T-cell (primary cell): ENCODE measurements around the gene GAS6. TPM values are rescaled to one million over a fixed set of nuclear protein-coding genes. Genes with fewer than 3 reads are reported as not detected.

Experiments
- ATAC-seq, 4 experiments: fragments of 200-7000 bp in 3 of 4; fragments of 150-1000 bp in 1 of 4; cut with Tn5 transposase; replicated peaks in 1 of 4; 1 replicate in 3 of 4; 2 replicates in 1 of 4; pipeline ENCODE4 v1.10.0; 2021; ENCODE audit warnings: moderate library complexity in 3 of 4, mild to moderate bottlenecking in 2 of 4, moderate number of reproducible peaks in 1 of 4
- CTCF ChIA-PET, 2 donors: fragments of 300-600 bp; sonication (Branson Sonifier 250); formaldehyde crosslinking; loops; one replicate each; lab custom pipeline; 2022; ENCODE audit warnings: antibody characterized with exemption in 2 of 2; lab: Charles Lee
- POLR2A ChIA-PET, 2 donors: fragments of 300-600 bp; sonication (Branson Sonifier 250); formaldehyde crosslinking; loops; one replicate each; lab custom pipeline; 2022; ENCODE audit warnings: antibody characterized with exemption in 2 of 2; lab: Charles Lee
- DNase-seq, 35 experiments: peaks; one replicate each; pipeline versions ENCODE4 v3.0.0 to v3.0.0-alpha.2; 2013 to 2023
- H3K27ac ChIP-seq: one replicate; pipeline ENCODE4 v1.5.1; 2013; ENCODE audit warnings: low read length
- H3K27me3 ChIP-seq, 2 experiments: replicated peaks in 1 of 2; 1 replicate in 1 of 2; 2 replicates in 1 of 2; pipeline versions ENCODE4 v1.6.1 to v1.7.0; 2013; ENCODE audit warnings: low read length in 1 of 2, mixed read lengths in 1 of 2; ENCODE audit not compliant: control insufficient read depth in 2 of 2, insufficient read depth in 2 of 2; ENCODE audit errors: extremely low read depth in 1 of 2
- H3K36me3 ChIP-seq, 2 donors: 1 replicate in 1 of 2; 2 replicates in 1 of 2; pipeline versions ENCODE4 v1.6.1 to v1.7.0; 2013; ENCODE audit warnings: low read length in 1 of 2; ENCODE audit not compliant: control insufficient read depth in 2 of 2, insufficient read depth in 1 of 2; ENCODE audit errors: extremely low read depth in 1 of 2
- H3K4me1 ChIP-seq, 2 experiments: 1 replicate in 1 of 2; 2 replicates in 1 of 2; pipeline versions ENCODE4 v1.6.1 to v1.7.0; 2013; ENCODE audit warnings: low read length in 2 of 2, mixed read lengths in 1 of 2; ENCODE audit not compliant: insufficient read depth in 2 of 2, control insufficient read depth in 1 of 2; ENCODE audit errors: extremely low read depth in 1 of 2
- H3K4me3 ChIP-seq, 2 donors: 1 replicate in 1 of 2; 2 replicates in 1 of 2; pipeline versions ENCODE4 v1.5.1 to v1.7.0; 2013; ENCODE audit warnings: mild to moderate bottlenecking in 2 of 2, low read length in 1 of 2, moderate library complexity in 1 of 2; ENCODE audit not compliant: control insufficient read depth in 1 of 2; ENCODE audit errors: extremely low read depth in 1 of 2
- H3K9me3 ChIP-seq: 2 replicates; pipeline ENCODE4 v1.7.0; 2013
- H3K27ac Mint-ChIP-seq, 2 donors: one replicate each; pipeline ENCODE4 v1.8.0; 2020 to 2021; ENCODE audit warnings: mild to moderate bottlenecking in 2 of 2, mixed read lengths in 2 of 2
- H3K27me3 Mint-ChIP-seq, 2 donors: one replicate each; pipeline ENCODE4 v1.8.0; 2021 to 2022; ENCODE audit warnings: mixed read lengths in 2 of 2
- H3K36me3 Mint-ChIP-seq: one replicate; pipeline ENCODE4 v1.8.0; 2021; ENCODE audit warnings: mixed read lengths
- H3K4me1 Mint-ChIP-seq, 3 donors: one replicate each; pipeline ENCODE4 v1.8.0; 2020 to 2022; ENCODE audit warnings: mixed read lengths in 3 of 3, mild to moderate bottlenecking in 1 of 3
- H3K4me3 Mint-ChIP-seq, 3 donors: one replicate each; pipeline ENCODE4 v1.8.0; 2020 to 2022; ENCODE audit warnings: mild to moderate bottlenecking in 3 of 3, mixed read lengths in 3 of 3, moderate library complexity in 3 of 3
- H3K9me3 Mint-ChIP-seq, 3 donors: one replicate each; pipeline ENCODE4 v1.8.0; 2020 to 2022; ENCODE audit warnings: mixed read lengths in 3 of 3
- WGBS: methylation state at CpG from one replicate; pipeline ENCODE4 v1.1.5; 2013; ENCODE audit warnings: missing lambda C conversion rate; ENCODE audit not compliant: insufficient coverage; 5-methylcytosine and 5-hydroxymethylcytosine counted together
- total RNA-seq, 35 experiments: library from RNA in 6 of 35; stranded (reverse) in 6 of 35; fragments of 120-200 nt in 1 of 35; gene quantifications; one replicate each; pipeline versions ENCODE4 v1.2.1 to v1.2.4 and lab custom pipeline; 2013 to 2026

Gene GAS6
- total RNA-seq, 5 donors from 2014 or later (not counting 1 experiment from before 2014, with no cell fraction given), result 1.1 to 10.2 (median 4.7) TPM

DNA sequence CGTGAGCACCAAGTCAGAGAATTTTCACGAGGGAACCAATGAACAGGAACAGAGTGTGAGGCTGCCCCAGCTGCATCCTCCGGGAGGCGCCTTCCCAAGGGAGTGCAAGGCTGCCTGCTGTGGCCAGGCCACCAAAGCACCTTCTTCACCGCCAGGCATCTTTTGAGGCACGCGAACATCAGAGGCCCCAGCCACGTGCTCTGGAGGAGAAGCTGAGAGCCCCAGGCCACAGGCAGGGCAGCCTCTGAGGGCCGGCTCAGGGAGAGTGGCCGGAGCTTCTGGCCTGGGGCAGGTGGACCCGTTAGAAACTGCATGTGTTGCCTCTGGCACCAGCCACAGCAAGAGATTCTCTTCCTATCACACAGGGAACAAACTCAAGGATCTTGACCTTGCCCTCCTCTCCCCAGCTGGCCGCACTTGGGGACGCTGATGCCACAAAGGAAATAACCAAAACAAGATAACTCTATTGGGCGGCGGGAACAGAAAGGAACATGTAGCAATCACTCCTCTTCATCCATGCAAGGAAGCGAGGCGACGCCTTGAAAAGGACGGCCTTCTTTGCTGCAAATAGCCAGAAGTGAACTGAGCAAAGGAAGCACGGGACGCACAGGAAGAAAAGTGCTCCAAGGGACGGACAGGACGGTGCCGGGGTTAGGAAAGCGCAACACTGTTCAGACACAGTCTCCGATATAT is 19.9 kb downstream of the GAS6 start:
- no peaks in the 10 kb centered on the region for H3K36me3 Mint-ChIP-seq
- ChIA-PET CTCF (no interaction called here), POLR2A (no interaction called here)
- H3K4me3 Mint-ChIP-seq, result peak overlapping the region in 1 of 3 donors; percentile 13
- Histone ChIP-seq H3K36me3 (no peaks in the 10 kb centered on the region), H3K4me3 (no peak overlapping the region), H3K27ac (no peak overlapping the region), H3K4me1 (peaks cover 23 to 81% of the 10 kb centered on the region in 2 experiments), H3K27me3 (peaks cover 0 to 41% of the 10 kb centered on the region in 2 experiments), H3K9me3 (no peaks in the 10 kb centered on the region)
- H3K27ac Mint-ChIP-seq, result no peak overlapping the region
- WGBS, result 76% methylated on average over 22 of the region's 26 CpGs
- no peaks in the 10 kb centered on the region for H3K9me3 Mint-ChIP-seq
- H3K27me3 Mint-ChIP-seq, result peaks cover 0 to 3% of the 10 kb centered on the region in 2 donors
- ATAC-seq (no peak), DNase-seq (no peak)
- H3K4me1 Mint-ChIP-seq, result peaks cover 36 to 53% (median 44%) of the 10 kb centered on the region in 3 donors

DNA sequence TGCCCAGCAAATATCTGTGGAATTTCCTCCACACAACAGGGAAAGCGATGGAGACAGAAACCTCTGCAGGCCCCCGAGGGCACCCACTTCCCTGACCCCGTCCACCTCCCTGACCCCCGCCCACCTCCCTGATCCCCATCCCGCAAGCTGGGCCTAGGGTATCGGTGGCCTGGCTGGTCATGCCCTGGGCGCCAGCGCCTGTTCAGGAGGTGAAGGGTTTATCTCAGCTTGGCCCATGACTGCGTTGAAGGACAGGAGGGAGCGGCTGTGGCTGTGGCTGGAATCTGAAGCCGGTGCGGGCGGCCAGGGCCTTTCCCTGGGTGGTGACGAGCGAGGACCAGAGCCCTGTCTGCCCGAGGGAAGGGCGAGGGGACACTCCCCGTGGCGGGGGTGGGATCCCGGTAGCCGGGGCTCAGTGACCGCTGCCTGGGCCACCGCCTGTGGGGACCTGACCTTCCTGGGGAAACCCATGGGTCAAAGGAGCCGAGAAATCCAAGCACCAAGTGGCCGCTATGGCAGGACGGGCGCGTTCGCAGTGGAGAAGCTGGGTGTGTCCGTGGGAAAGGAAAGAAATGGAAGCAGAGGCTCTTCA is 20.7 kb downstream of the GAS6 start:
- Mint-ChIP-seq H3K27ac (no peak overlapping the region), H3K4me3 (no peak overlapping the region)

DNA sequence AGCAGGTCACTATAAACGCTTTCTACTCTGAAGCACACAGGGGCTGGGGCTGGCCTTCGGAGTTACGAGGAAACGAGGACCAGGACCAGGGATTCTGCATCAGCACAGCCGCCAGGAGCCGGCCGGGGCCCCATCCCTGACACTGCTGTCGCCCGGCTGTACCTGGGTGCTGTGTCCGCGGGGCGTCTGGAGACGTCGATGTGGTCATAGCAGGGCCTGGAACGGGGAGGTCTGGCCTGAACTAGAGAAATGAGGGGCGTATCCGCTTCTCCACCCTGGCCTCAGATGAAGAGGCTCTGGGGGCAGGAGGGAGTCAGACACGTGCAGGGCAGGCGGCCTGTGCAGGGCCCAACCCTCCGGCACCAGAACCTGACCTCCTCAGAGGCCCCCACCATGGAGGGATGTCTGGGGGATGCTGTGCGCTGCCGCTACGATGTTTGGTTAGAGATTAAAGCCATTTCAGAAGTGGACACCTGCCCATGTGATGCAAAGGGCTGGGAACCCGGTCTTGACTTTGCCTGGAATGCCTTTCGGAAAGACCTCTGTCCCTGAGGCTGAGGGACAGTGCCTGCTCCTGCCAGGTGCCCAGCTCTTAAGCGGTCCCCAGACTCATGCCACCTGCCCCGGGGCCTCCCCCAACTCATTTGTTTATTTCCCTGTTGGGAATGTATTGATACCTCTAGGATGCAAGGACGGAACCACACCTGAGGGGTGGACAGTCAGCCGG is 21.4 kb downstream of the GAS6 start:
- ChIA-PET POLR2A (no interaction called here), CTCF (no interaction called here)
- peaks cover 0 to 3% of the 10 kb centered on the region in 2 donors for H3K27me3 Mint-ChIP-seq
- no peak for ATAC-seq
- Histone ChIP-seq H3K27ac (no peak overlapping the region), H3K4me3 (no peak overlapping the region), H3K36me3 (no peaks in the 10 kb centered on the region), H3K27me3 (peaks cover 0 to 45% of the 10 kb centered on the region in 2 experiments), H3K9me3 (no peaks in the 10 kb centered on the region), H3K4me1 (peaks cover 23 to 81% of the 10 kb centered on the region in 2 experiments)
- WGBS, result 96% methylated on average over 17 of the region's 29 CpGs
- peaks cover 36 to 51% (median 49%) of the 10 kb centered on the region in 3 donors for H3K4me1 Mint-ChIP-seq
- H3K9me3 Mint-ChIP-seq, result no peaks in the 10 kb centered on the region
- DNase-seq, result no peak
- H3K36me3 Mint-ChIP-seq, result no peaks in the 10 kb centered on the region
- H3K4me3 Mint-ChIP-seq, result no peak overlapping the region
- H3K27ac Mint-ChIP-seq, result no peak overlapping the region

More for the DNA sequence above, 20.7 kb downstream of the GAS6 start:
- H3K27me3 ChIP-seq, result peaks cover 0 to 43% of the 10 kb centered on the region in 2 experiments
- no peak overlapping the region for H3K4me3 ChIP-seq
- peaks cover 23 to 81% of the 10 kb centered on the region in 2 experiments for H3K4me1 ChIP-seq
- ATAC-seq, result no peak
- WGBS, result 99% methylated on average over 14 of the region's 30 CpGs
- ChIA-PET CTCF (no interaction called here), POLR2A (no interaction called here)
- Mint-ChIP-seq H3K9me3 (no peaks in the 10 kb centered on the region), H3K27me3 (peaks cover 0 to 3% of the 10 kb centered on the region in 2 donors), H3K36me3 (no peaks in the 10 kb centered on the region), H3K4me1 (peaks cover 36 to 53% (median 44%) of the 10 kb centered on the region in 3 donors)
- no peaks in the 10 kb centered on the region for H3K9me3 ChIP-seq
- no peak overlapping the region for H3K27ac ChIP-seq
- H3K36me3 ChIP-seq, result no peaks in the 10 kb centered on the region
- DNase-seq, result no peak

DNA sequence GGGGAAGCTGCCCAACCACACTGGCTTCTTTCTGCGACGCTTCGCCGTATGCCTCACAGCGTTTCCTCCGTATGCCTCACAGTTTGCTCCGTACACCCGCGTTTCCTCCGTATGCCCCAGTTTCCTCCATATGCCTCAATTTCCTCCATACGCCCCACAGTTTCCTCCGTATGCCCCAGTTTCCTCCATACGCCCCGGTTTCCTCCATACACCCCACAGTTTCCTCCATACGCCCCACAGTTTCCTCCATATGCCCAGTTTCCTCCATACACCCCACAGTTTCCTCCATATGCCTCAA is 22.6 kb downstream of the GAS6 start:
- peak overlapping the region in 1 of 3 donors; percentile 12 for H3K4me3 Mint-ChIP-seq
- no peaks in the 10 kb centered on the region for H3K9me3 Mint-ChIP-seq
- ATAC-seq (peak in 3 of 4 experiments; percentile 47 to 52 (median 47)), DNase-seq (peak in 7 of 35 experiments; percentile 13 to 39 (median 23))
- H3K27me3 Mint-ChIP-seq, result peaks cover 0 to 3% of the 10 kb centered on the region in 2 donors
- peaks cover 24 to 43% (median 39%) of the 10 kb centered on the region in 3 donors for H3K4me1 Mint-ChIP-seq
- POLR2A ChIA-PET, result no interaction called here
- peak overlapping the region; percentile 57 for H3K27ac ChIP-seq
- H3K27ac Mint-ChIP-seq, result peak overlapping the region in 1 of 2 donors; percentile 60
- H3K4me3 ChIP-seq, result no peak overlapping the region
- CTCF ChIA-PET, result no interaction called here
- 4% methylated on average over 15 of the region's 15 CpGs for WGBS
- H3K36me3 Mint-ChIP-seq, result peaks cover 5% of the 10 kb centered on the region
- H3K4me1 ChIP-seq, result peaks cover 23 to 70% of the 10 kb centered on the region in 2 experiments
- no peaks in the 10 kb centered on the region for H3K36me3 ChIP-seq
- no peaks in the 10 kb centered on the region for H3K9me3 ChIP-seq
- peaks cover 0 to 45% of the 10 kb centered on the region in 2 experiments for H3K27me3 ChIP-seq

DNA sequence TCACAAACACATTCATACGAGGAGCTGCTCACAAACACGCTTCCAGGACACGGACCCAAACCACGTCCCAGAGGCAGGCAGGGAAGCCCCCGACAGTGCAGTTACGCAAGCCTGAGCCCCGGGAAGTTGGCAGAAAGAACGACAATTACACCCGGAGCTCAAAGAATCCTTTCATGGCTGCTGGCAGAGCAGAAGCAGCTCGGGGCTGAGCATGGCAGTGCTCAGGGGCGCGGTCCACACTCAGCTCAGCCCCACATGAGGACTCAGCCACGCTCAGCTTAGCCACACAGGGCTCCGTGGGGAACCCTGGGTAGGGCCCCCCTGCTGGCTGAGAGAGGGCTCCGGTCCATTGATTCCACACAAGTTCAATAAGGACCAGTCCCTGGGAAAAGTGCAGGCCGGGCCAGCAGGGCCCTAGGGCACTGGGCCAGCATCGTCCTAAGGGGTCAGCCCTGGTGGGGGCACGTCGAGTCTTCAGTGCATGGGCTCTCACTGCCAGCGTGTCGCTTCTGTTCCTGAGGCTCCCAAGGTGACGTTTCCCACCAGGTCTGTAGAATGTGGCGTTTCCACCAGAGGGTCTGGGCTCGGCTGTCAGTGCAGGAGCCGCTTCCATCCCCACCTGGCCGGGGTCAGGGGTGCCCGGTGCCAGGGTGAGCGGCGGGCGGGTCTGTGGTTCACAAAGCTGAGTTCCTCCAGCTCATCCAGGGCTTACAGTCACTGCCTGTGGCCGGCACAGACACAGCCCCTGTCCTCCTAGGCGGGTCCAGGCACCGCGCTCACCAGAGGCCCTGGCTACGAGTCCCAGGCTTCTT is 23.1 kb downstream of the GAS6 start:
- Histone ChIP-seq H3K27me3 (peaks cover 0 to 45% of the 10 kb centered on the region in 2 experiments), H3K27ac (peak overlapping the region; percentile 57), H3K4me3 (no peak overlapping the region), H3K36me3 (no peaks in the 10 kb centered on the region), H3K9me3 (no peaks in the 10 kb centered on the region), H3K4me1 (peaks cover 18 to 64% of the 10 kb centered on the region in 2 experiments)
- ATAC-seq (peak in 1 of 4 experiments; percentile 34), DNase-seq (no peak)
- peaks cover 18 to 38% (median 34%) of the 10 kb centered on the region in 3 donors for H3K4me1 Mint-ChIP-seq
- H3K4me3 Mint-ChIP-seq, result peak overlapping the region in 1 of 3 donors; percentile 12
- H3K27ac Mint-ChIP-seq, result no peak overlapping the region
- CTCF ChIA-PET, result no interaction called here
- H3K36me3 Mint-ChIP-seq, result peaks cover 5% of the 10 kb centered on the region
- H3K9me3 Mint-ChIP-seq, result no peaks in the 10 kb centered on the region
- POLR2A ChIA-PET, result no interaction called here
- 83% methylated on average over 35 of the region's 35 CpGs for WGBS
- peaks cover 0 to 3% of the 10 kb centered on the region in 2 donors for H3K27me3 Mint-ChIP-seq
